DOHH2 (cell line): ENCODE results near the gene ANTKMT.

Experiments used
- EZH2phosphoT487 ChIP-seq: fragments of 200-600 bp; sonication (generic); IDR thresholded peaks from 2 replicates; pipeline ENCODE4 v1.6.1; 2017; ENCODE audit warnings: borderline replicate concordance, mild to moderate bottlenecking, antibody characterized with exemption, low read length, moderate library complexity, mixed read lengths
- TF ChIP-seq, protein P1 (sequence below): fragments of 200-600 bp; sonication (generic); IDR thresholded peaks from one replicate; pipeline ENCODE4 v1.5.1; 2014; ENCODE audit warnings: antibody characterized with exemption, mild to moderate bottlenecking, low read depth, low read length; ENCODE audit not compliant: poor library complexity, severe bottlenecking

- TF ChIP-seq, protein P1, sequence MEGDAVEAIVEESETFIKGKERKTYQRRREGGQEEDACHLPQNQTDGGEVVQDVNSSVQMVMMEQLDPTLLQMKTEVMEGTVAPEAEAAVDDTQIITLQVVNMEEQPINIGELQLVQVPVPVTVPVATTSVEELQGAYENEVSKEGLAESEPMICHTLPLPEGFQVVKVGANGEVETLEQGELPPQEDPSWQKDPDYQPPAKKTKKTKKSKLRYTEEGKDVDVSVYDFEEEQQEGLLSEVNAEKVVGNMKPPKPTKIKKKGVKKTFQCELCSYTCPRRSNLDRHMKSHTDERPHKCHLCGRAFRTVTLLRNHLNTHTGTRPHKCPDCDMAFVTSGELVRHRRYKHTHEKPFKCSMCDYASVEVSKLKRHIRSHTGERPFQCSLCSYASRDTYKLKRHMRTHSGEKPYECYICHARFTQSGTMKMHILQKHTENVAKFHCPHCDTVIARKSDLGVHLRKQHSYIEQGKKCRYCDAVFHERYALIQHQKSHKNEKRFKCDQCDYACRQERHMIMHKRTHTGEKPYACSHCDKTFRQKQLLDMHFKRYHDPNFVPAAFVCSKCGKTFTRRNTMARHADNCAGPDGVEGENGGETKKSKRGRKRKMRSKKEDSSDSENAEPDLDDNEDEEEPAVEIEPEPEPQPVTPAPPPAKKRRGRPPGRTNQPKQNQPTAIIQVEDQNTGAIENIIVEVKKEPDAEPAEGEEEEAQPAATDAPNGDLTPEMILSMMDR = no peak
- TF ChIP-seq EZH2phosphoT487 = no peak
These were observed 6.1 kb upstream of the ANTKMT start, which contains the start of gene METRN for GRCh38 chr16:714558-715476.
